ENCODE data around the gene CRYGN.

Gene CRYGN

DNA sequence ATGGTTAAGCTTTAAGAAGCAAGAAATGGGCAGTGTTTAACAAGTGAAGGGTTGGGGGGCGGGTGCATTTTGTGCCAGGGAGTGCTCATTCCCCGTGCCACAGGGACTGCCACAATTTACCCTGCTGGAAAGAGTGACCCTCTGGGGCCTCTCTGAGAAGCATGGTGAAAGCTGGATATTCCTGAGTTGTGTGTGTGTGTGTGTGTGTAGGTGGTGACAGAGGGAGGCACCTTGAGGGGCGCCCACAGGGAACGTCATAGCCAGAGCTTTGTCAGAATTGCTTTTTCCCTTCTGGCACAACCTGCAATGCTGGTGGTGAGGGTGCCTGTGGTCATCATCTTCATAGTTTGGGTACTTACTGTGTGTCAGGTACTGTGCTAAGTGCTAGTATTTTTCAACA lies 27.6 kb downstream of the CRYGN start:
- Histone ChIP-seq H3K27ac (no peak overlapping the region), H3K4me1 (ENCODE audit: control insufficient read depth in 1 of 2, insufficient read depth in 1 of 2, low read depth in 1 of 2, low read length in 1 of 2) (peaks cover 4 to 27% of the 10 kb centered on the region in 2 experiments), H3K9me3 (no peaks in the 10 kb centered on the region), H3K36me3 (no peaks in the 10 kb centered on the region), H3K27me3 (peaks cover 61% of the 10 kb centered on the region), H3K4me3 (ENCODE audit: low read depth in 1 of 2, low read length in 1 of 2) (no peak overlapping the region)
- TF ChIP-seq CTCF (IDR thresholded peaks at IDR 0.05) = no peak

- H3K36me3 ChIP-seq = no peaks in the 10 kb centered on the region
- H3K4me1 ChIP-seq (ENCODE audit: control insufficient read depth in 1 of 2, insufficient read depth in 1 of 2, low read depth in 1 of 2, low read length in 1 of 2) = peaks cover 4 to 27% of the 10 kb centered on the region in 2 experiments
- TF ChIP-seq CTCF (IDR thresholded peaks at IDR 0.05) = no peak
- H3K27me3 ChIP-seq = peaks cover 68% of the 10 kb centered on the region
- H3K27ac ChIP-seq = no peak overlapping the region
- H3K4me3 ChIP-seq (ENCODE audit: low read depth in 1 of 2, low read length in 1 of 2) = no peak overlapping the region
- no peaks in the 10 kb centered on the region for H3K9me3 ChIP-seq
Observed at GRCh38 chr7:151411551-151411950, 28.4 kb downstream of the CRYGN start.

DNA sequence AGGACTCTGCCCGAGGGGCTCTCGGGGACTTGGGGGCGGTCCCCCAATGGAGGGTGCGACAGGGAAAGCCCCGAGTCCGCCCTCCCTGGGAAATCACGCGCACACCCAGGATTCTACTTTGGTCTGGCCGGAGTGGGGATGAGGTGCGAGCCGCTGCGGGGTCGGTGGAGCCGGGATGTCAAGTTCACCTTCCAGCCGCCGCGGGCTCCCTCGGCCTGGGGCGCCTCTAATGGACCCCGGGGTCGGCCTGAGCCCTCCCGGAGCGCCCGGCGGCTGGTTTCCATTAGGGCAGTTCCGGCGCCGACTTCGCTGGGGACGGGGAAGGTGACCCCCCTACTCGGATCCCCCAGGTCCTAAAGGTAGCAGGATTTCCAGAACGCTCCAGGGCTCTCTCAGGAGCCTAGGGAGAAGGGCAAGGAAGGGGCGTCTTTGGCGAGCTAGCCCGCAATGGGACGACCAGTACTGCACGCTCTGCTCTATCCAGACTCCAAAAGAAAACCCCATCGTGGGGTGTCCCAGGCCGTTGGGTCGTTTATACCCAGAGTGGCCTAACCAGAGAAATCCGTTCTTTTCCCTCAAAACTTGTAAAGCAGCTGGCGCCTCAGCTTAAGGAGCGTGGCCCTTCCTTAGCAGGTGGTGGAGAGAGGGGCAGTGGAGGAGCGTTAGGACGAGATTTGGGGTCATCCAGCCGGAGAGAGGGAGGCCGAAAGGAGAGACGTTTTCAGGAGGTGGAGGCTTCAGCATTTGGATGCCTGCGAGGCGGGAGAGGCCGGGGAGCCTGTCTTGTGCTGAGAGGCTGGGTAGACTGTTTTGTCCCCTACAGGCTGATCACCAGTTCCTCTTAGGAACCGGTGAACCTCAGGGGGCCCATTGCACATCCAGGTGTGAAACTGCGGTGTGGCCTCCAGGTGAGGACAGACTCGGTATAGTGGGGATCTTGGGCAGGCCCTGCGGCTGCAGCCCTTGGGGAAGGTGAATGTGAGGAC lies 29.2 kb downstream of the CRYGN start:
- H3K9me3 ChIP-seq = no peaks in the 10 kb centered on the region
- peaks cover 3 to 23% of the 10 kb centered on the region in 2 experiments for H3K4me1 ChIP-seq (ENCODE audit: control insufficient read depth in 1 of 2, insufficient read depth in 1 of 2, low read depth in 1 of 2, low read length in 1 of 2)
- peaks cover 77% of the 10 kb centered on the region for H3K27me3 ChIP-seq
- no peaks in the 10 kb centered on the region for H3K36me3 ChIP-seq
- TF ChIP-seq CTCF (IDR thresholded peaks at IDR 0.05) = no peak
- no peak overlapping the region for H3K4me3 ChIP-seq (ENCODE audit: low read depth in 1 of 2, low read length in 1 of 2)
- no peak overlapping the region for H3K27ac ChIP-seq

- Histone ChIP-seq H3K27ac (no peak within 1 kb of the TSS), H3K4me1 (ENCODE audit: control insufficient read depth in 1 of 2, insufficient read depth in 1 of 2, low read depth in 1 of 2, low read length in 1 of 2) (peaks cover 0 to 18% of the 10 kb centered on the region in 2 experiments), H3K9me3 (no peaks in the 10 kb centered on the region), H3K4me3 (ENCODE audit: low read depth in 1 of 2, low read length in 1 of 2) (no peak within 1 kb of the TSS), H3K27me3 (peaks cover 77% of the 10 kb centered on the region), H3K36me3 (no peaks in the 10 kb centered on the region)
- no peak for TF ChIP-seq CTCF (IDR thresholded peaks at IDR 0.05)
Observed at GRCh38 chr7:151409667-151410404, 30.1 kb downstream of the CRYGN start, which contains the start of gene WDR86. Gene WDR86 (minus strand): TSS chr7:151410038. CDS start chr7:151409589, 449 bp downstream.

- Histone ChIP-seq H3K27me3 (peaks cover 77% of the 10 kb centered on the region), H3K9me3 (no peaks in the 10 kb centered on the region), H3K27ac (no peak overlapping the region), H3K4me3 (ENCODE audit: low read depth in 1 of 2, low read length in 1 of 2) (no peak overlapping the region), H3K4me1 (ENCODE audit: control insufficient read depth in 1 of 2, insufficient read depth in 1 of 2, low read depth in 1 of 2, low read length in 1 of 2) (peaks cover 0 to 18% of the 10 kb centered on the region in 2 experiments), H3K36me3 (no peaks in the 10 kb centered on the region)
- no peak for TF ChIP-seq CTCF (IDR thresholded peaks at IDR 0.05)
Observed at GRCh38 chr7:151408839-151409666, 30.9 kb downstream of the CRYGN start.
